Raji (cell line): ENCODE measurements around the gene CD40LG.

Experiments used
- POLR2A ChIP-seq: IDR thresholded peaks from 2 replicates; pipeline ENCODE4 v1.6.1; 2011; ENCODE audit warnings: low read depth, low read length, control low read depth; ENCODE audit not compliant: insufficient read depth

CD40LG gene

GRCh38 chrX:136647677-136648360 lies at the start of gene CD40LG:
Gene CD40LG (plus strand): TSS chrX:136648158. CDS start chrX:136648249, 91 bp downstream.
- no peak for TF ChIP-seq POLR2A

GRCh38 chrX:136598631-136599030 lies 49.3 kb upstream of the CD40LG start:
- no peak for TF ChIP-seq POLR2A

GRCh38 chrX:136600059-136600458 lies 47.9 kb upstream of the CD40LG start:
- no peak for TF ChIP-seq POLR2A

GRCh38 chrX:136607236-136607635 lies 40.7 kb upstream of the CD40LG start:
- no peak for TF ChIP-seq POLR2A

GRCh38 chrX:136608295-136608933 lies 39.5 kb upstream of the CD40LG start:
- no peak for TF ChIP-seq POLR2A

- TF ChIP-seq POLR2A = no peak
Measured at GRCh38 chrX:136616987-136617685, 30.8 kb upstream of the CD40LG start.

- TF ChIP-seq POLR2A = no peak
Measured at GRCh38 chrX:136619899-136620505, 28.0 kb upstream of the CD40LG start.

GRCh38 chrX:136620780-136621179 lies 27.2 kb upstream of the CD40LG start:
- no peak for TF ChIP-seq POLR2A

- TF ChIP-seq POLR2A = no peak
Measured at GRCh38 chrX:136622568-136622967, 25.4 kb upstream of the CD40LG start.

- TF ChIP-seq POLR2A = no peak
Measured at GRCh38 chrX:136623396-136623795, 24.6 kb upstream of the CD40LG start.

GRCh38 chrX:136625246-136625645 lies 22.7 kb upstream of the CD40LG start:
- no peak for TF ChIP-seq POLR2A

- no peak for TF ChIP-seq POLR2A
Measured at GRCh38 chrX:136626237-136626636, 21.7 kb upstream of the CD40LG start.

- TF ChIP-seq POLR2A = no peak
Measured at GRCh38 chrX:136626891-136627290, 21.1 kb upstream of the CD40LG start.

GRCh38 chrX:136627409-136627808 lies 20.5 kb upstream of the CD40LG start:
- no peak for TF ChIP-seq POLR2A

GRCh38 chrX:136629084-136629750 lies 18.7 kb upstream of the CD40LG start:
- no peak for TF ChIP-seq POLR2A

GRCh38 chrX:136630881-136631280 lies 17.1 kb upstream of the CD40LG start:
- TF ChIP-seq POLR2A = no peak

GRCh38 chrX:136635235-136635634 lies 12.7 kb upstream of the CD40LG start:
- no peak for TF ChIP-seq POLR2A
